Esophagus squamous epithelium (tissue), 5 donors: Measurements from ENCODE around the gene FJX1. TPM values are rescaled to one million over a fixed set of nuclear protein-coding genes. Genes with fewer than 3 reads are reported as not detected.
A peak's percentile ranks its signal among the peaks of the same experiment; 100 is the strongest.
"Not testable (repeated sequence)": the region's sequence is repeated elsewhere in the genome, so short reads cannot be mapped to it uniquely, and the experiment has no call there.

ENCODE experiments used
- DNase-seq: peaks from one replicate; lab custom pipeline; 2025; lab: John Stamatoyannopoulos, UW
- H3K27ac ChIP-seq, 4 donors: fragments of 200-600 bp; sonication (generic); one replicate each; pipeline ENCODE4 v1.5.1; 2016 to 2019; ENCODE audit warnings: mild to moderate bottlenecking in 1 of 4
- H3K27me3 ChIP-seq, 4 donors: fragments of 200-600 bp; sonication (generic); 1 replicate in 3 of 4; 2 replicates in 1 of 4; pipeline versions ENCODE4 v1.5.1 to v1.6.0; 2017 to 2021; ENCODE audit warnings: antibody characterized with exemption in 1 of 4
- H3K36me3 ChIP-seq, 3 donors: fragments of 200-600 bp; sonication (generic); one replicate each; pipeline ENCODE4 v1.5.1; 2016 to 2019
- H3K4me1 ChIP-seq, 3 donors: fragments of 200-600 bp; sonication (generic); one replicate each; pipeline ENCODE4 v1.5.1; 2017 to 2019
- H3K4me3 ChIP-seq, 4 donors: fragments of 200-600 bp; sonication (generic); 1 replicate in 3 of 4; 2 replicates in 1 of 4; pipeline ENCODE4 v1.5.1; 2016 to 2019; ENCODE audit warnings: mild to moderate bottlenecking in 2 of 4, moderate library complexity in 1 of 4
- H3K9me3 ChIP-seq, 3 donors: fragments of 200-600 bp; sonication (generic); one replicate each; pipeline ENCODE4 v1.5.1; 2016 to 2019
- CTCF ChIP-seq, 6 experiments: fragments of 450-650 bp in 4 of 6; fragments of 200-600 bp in 2 of 6; sonication (generic) in 2 of 6; IDR thresholded peaks; one replicate each; pipeline ENCODE4 v1.5.1; 2016 to 2019; ENCODE audit warnings: antibody characterized with exemption in 6 of 6, mild to moderate bottlenecking in 4 of 6, moderate library complexity in 4 of 6
- POLR2A ChIP-seq, 4 donors: fragments of 450-650 bp; IDR thresholded peaks; one replicate each; pipeline ENCODE4 v1.6.1; 2017; ENCODE audit warnings: antibody characterized with exemption in 4 of 4, mild to moderate bottlenecking in 4 of 4, moderate library complexity in 3 of 4
- WGBS, 2 donors: methylation state at CpG; one replicate each; pipeline ENCODE4 v1.1.5; 2018; 5-methylcytosine and 5-hydroxymethylcytosine counted together
- intact Hi-C: fragments of 100-400 bp; cut with DNase I; formaldehyde crosslinking; loops from one replicate; pipeline ENCODE4 v1.15.0; 2022
- total RNA-seq, 4 donors: library from RNA; depleted of rRNA; stranded (reverse); fragments of >200 nt; gene quantifications; one replicate each; pipeline ENCODE4 v1.1.0, GENCODE V29; 2016
- donor health status: DM: yes; HTN: yes; CAD: no.

Gene FJX1
- total RNA-seq, 4 donors from 2014 or later = 8.8 to 12.4 (median 11.1) TPM

GRCh38 chr11:35664977-35665441 is 46.7 kb downstream of the FJX1 start:
- intact Hi-C loops = no loop called here
- Histone ChIP-seq H3K4me1 (peaks cover 11 to 53% (median 14%) of the 10 kb centered on the region in 3 donors), H3K27me3 (no peaks in the 10 kb centered on the region), H3K4me3 (peak overlapping the region in 1 of 4 donors; percentile 77), H3K27ac (no peak overlapping the region), H3K36me3 (peaks cover 0 to 13% (median 0%) of the 10 kb centered on the region in 3 donors), H3K9me3 (peaks cover 0 to 32% (median 0%) of the 10 kb centered on the region in 3 donors)
- TF ChIP-seq CTCF (IDR thresholded peaks at IDR 0.05) (no peak), POLR2A (IDR thresholded peaks at IDR 0.05) (no peak)
- 92 to 95% methylated on average over 5 of the region's 5 CpGs for WGBS, 2 donors
- no peak for DNase-seq

GRCh38 chr11:35667257-35667656 is 49.0 kb downstream of the FJX1 start:
- DNase-seq = no peak
- no peak overlapping the region for H3K27ac ChIP-seq
- H3K9me3 ChIP-seq = peaks cover 0 to 32% (median 0%) of the 10 kb centered on the region in 3 donors
- TF ChIP-seq CTCF (IDR thresholded peaks at IDR 0.05) = no peak
- TF ChIP-seq POLR2A (IDR thresholded peaks at IDR 0.05) = no peak
- H3K4me3 ChIP-seq = no peak overlapping the region
- WGBS, 2 donors = 100% methylated on average over 1 of the region's 1 CpG
- no peaks in the 10 kb centered on the region for H3K27me3 ChIP-seq
- peaks cover 10 to 59% (median 11%) of the 10 kb centered on the region in 3 donors for H3K4me1 ChIP-seq
- intact Hi-C loops = no loop called here
- peaks cover 0 to 13% (median 0%) of the 10 kb centered on the region in 3 donors for H3K36me3 ChIP-seq

GRCh38 chr11:35668350-35668749 is 50.1 kb downstream of the FJX1 start:
- peaks cover 7 to 53% (median 8%) of the 10 kb centered on the region in 3 donors for H3K4me1 ChIP-seq
- H3K27me3 ChIP-seq, H3K4me3 ChIP-seq, DNase-seq, intact Hi-C loops, H3K27ac ChIP-seq: not testable (repeated sequence)
- H3K36me3 ChIP-seq = peaks cover 0 to 13% (median 0%) of the 10 kb centered on the region in 3 donors
- WGBS, 2 donors = 95 to 96% methylated on average over 3 of the region's 3 CpGs
- H3K9me3 ChIP-seq = peaks cover 0 to 32% (median 0%) of the 10 kb centered on the region in 3 donors

Other genes with a start within 250 kb of the FJX1 start
- under 1 TPM in 3 of 4 donors, not detected in 1; 0.04 to 0.61 (median 0.19) TPM for gene SLC1A2, start 198.9 kb upstream of the FJX1 start, total RNA-seq
- gene PAMR1, start 92.8 kb upstream of the FJX1 start, total RNA-seq = 1 to 10 TPM in 3 of 4 donors, under 1 TPM in 1; 0.34 to 9.2 (median 3.8) TPM
- 10 to 100 TPM in 2 of 4 donors, 1 to 10 TPM in 2; 6.8 to 32.0 (median 13.5) TPM for gene TRIM44, start 44.3 kb downstream of the FJX1 start, total RNA-seq